NT2/D1 (cell line): Measurements from ENCODE around the gene ARMC8.

ENCODE experiments used
- SUZ12 ChIP-seq: IDR thresholded peaks from 2 replicates; pipeline ENCODE4 v1.6.1; 2011; ENCODE audit not compliant: insufficient read length, insufficient read depth; ENCODE audit errors: extremely low read depth
- YY1 ChIP-seq: IDR thresholded peaks from 2 replicates; pipeline ENCODE4 v1.6.1; 2011; ENCODE audit not compliant: insufficient read length, insufficient read depth
- ZNF274 ChIP-seq: IDR thresholded peaks from 2 replicates; pipeline ENCODE4 v1.6.1; 2011; ENCODE audit warnings: mild to moderate bottlenecking, low read depth, low read length

DNA sequence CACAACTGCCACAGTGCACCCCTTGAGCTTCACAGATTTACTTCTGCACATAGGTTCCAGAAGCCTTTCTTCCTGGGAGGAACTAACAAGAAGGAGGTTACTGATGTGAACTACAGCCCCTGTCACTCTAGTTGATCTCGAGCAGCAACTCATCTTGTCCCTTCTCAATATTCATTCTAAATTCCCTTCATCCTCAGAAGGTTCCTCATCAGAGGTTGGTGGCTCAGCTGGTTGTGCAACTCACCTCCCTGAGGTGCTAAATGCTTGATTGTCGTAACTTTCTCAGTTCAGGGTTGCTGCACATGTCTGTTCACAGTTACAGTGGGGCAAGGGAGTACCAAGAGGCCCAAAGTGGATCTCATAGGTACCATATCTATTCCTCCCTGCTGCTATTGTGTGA lies 49.2 kb upstream of the ARMC8 start:
- TF ChIP-seq SUZ12 = no peak
- no peak for TF ChIP-seq YY1
- TF ChIP-seq ZNF274 = no peak
